Osteoblast (primary cell): Measurements from ENCODE around the gene GHRH. TPM values are rescaled to one million over a fixed set of nuclear protein-coding genes. Genes with fewer than 3 reads are reported as not detected.

Experiments used
- DNase-seq: peaks from one replicate; pipeline ENCODE4 v3.0.0; 2011; ENCODE audit warnings: low spot score, mixed read lengths; ENCODE audit not compliant: insufficient read length; ENCODE audit errors: missing footprints
- H2AFZ ChIP-seq: 2 replicates; pipeline ENCODE4 v1.6.0; 2011; ENCODE audit warnings: mild to moderate bottlenecking, low read length
- H3K27ac ChIP-seq: 2 replicates; pipeline ENCODE4 v1.5.1; 2011; ENCODE audit warnings: mild to moderate bottlenecking, low read depth, low read length, moderate library complexity
- H3K27me3 ChIP-seq: 2 replicates; pipeline ENCODE4 v1.6.0; 2012; ENCODE audit warnings: mild to moderate bottlenecking, control low read depth, inconsistent platforms, low read length, moderate library complexity; ENCODE audit not compliant: insufficient read depth
- H3K36me3 ChIP-seq: 2 replicates; pipeline ENCODE4 v1.5.1; 2011; ENCODE audit warnings: mild to moderate bottlenecking, low read length, control low read depth, moderate library complexity; ENCODE audit not compliant: insufficient read depth
- H3K4me1 ChIP-seq: 2 replicates; pipeline ENCODE4 v1.5.1; 2011; ENCODE audit warnings: mild to moderate bottlenecking, low read length, control low read depth, moderate library complexity; ENCODE audit not compliant: insufficient read depth
- H3K4me2 ChIP-seq: 2 replicates; pipeline ENCODE4 v1.6.0; 2011; ENCODE audit warnings: mild to moderate bottlenecking, low read length; ENCODE audit not compliant: insufficient read depth
- H3K4me3 ChIP-seq: fragments of 200-600 bp; sonication (generic); 3 replicates; pipeline ENCODE4 v1.5.1; 2012; ENCODE audit warnings: mild to moderate bottlenecking, low read length, inconsistent platforms; ENCODE audit not compliant: insufficient read depth
- H3K79me2 ChIP-seq: 2 replicates; pipeline ENCODE4 v1.6.0; 2012; ENCODE audit warnings: mild to moderate bottlenecking, low read length, control low read depth, inconsistent platforms; ENCODE audit not compliant: insufficient read depth
- H3K9me3 ChIP-seq: 2 replicates; pipeline ENCODE4 v1.5.1; 2011; ENCODE audit warnings: low read depth, low read length, control low read depth
- H4K20me1 ChIP-seq: 2 replicates; pipeline ENCODE4 v1.6.0; 2012; ENCODE audit warnings: mild to moderate bottlenecking, low read length, control low read depth; ENCODE audit not compliant: insufficient read depth
- CTCF ChIP-seq: IDR thresholded peaks from 2 replicates; pipeline ENCODE4 v1.5.1; 2011; ENCODE audit warnings: mild to moderate bottlenecking, low read depth, low read length, moderate library complexity; ENCODE audit errors: extremely low read depth
- total RNA-seq: library from RNA; depleted of rRNA; stranded (reverse); fragments of >200 nt; gene quantifications from 2 replicates; pipeline ENCODE4 v1.2.3, GENCODE V29; 2012

Gene GHRH
- total RNA-seq, 1 donor = not detected

- no peak for TF ChIP-seq CTCF
- Histone ChIP-seq H2AFZ (no peak overlapping the region), H3K79me2 (no peaks in the 10 kb centered on the region), H3K36me3 (no peaks in the 10 kb centered on the region), H3K4me3 (no peak overlapping the region), H3K27me3 (peaks cover 12% of the 10 kb centered on the region), H3K4me2 (no peak overlapping the region), H4K20me1 (no peaks in the 10 kb centered on the region), H3K9me3 (no peaks in the 10 kb centered on the region), H3K27ac (no peak overlapping the region), H3K4me1 (no peaks in the 10 kb centered on the region)
- DNase-seq = peak; percentile 21
Observed at GRCh38 chr20:37267667-37268313, 6.2 kb upstream of the GHRH start.

- Histone ChIP-seq H3K4me3 (no peak overlapping the region), H3K79me2 (no peaks in the 10 kb centered on the region), H3K27ac (no peak overlapping the region), H3K4me2 (no peak overlapping the region), H3K4me1 (no peaks in the 10 kb centered on the region), H3K27me3 (peaks cover 19% of the 10 kb centered on the region), H4K20me1 (no peaks in the 10 kb centered on the region), H3K36me3 (no peaks in the 10 kb centered on the region), H3K9me3 (no peaks in the 10 kb centered on the region), H2AFZ (no peak overlapping the region)
- no peak for TF ChIP-seq CTCF
- no peak for DNase-seq
Observed at GRCh38 chr20:37266940-37267666, 5.5 kb upstream of the GHRH start.

- TF ChIP-seq CTCF = no peak
- H3K27me3 ChIP-seq = peaks cover 32% of the 10 kb centered on the region
- H3K79me2 ChIP-seq = no peaks in the 10 kb centered on the region
- H3K4me1 ChIP-seq = no peaks in the 10 kb centered on the region
- no peak overlapping the region for H3K27ac ChIP-seq
- no peak for DNase-seq
- H3K9me3 ChIP-seq = no peaks in the 10 kb centered on the region
- H3K4me2 ChIP-seq = no peak overlapping the region
- H3K36me3 ChIP-seq = no peaks in the 10 kb centered on the region
- H4K20me1 ChIP-seq = no peaks in the 10 kb centered on the region
- H2AFZ ChIP-seq = no peak overlapping the region
- H3K4me3 ChIP-seq = no peak overlapping the region
Observed at GRCh38 chr20:37265152-37265551, 3.5 kb upstream of the GHRH start.

- H3K79me2 ChIP-seq = no peaks in the 10 kb centered on the region
- TF ChIP-seq CTCF = no peak
- H4K20me1 ChIP-seq = no peaks in the 10 kb centered on the region
- H3K36me3 ChIP-seq = no peaks in the 10 kb centered on the region
- H3K4me1 ChIP-seq = no peaks in the 10 kb centered on the region
- H3K27ac ChIP-seq = no peak overlapping the region
- H3K4me3 ChIP-seq = no peak overlapping the region
- no peaks in the 10 kb centered on the region for H3K9me3 ChIP-seq
- H3K4me2 ChIP-seq = no peak overlapping the region
- H3K27me3 ChIP-seq = peaks cover 47% of the 10 kb centered on the region
- H2AFZ ChIP-seq = no peak overlapping the region
- DNase-seq = no peak
Observed at GRCh38 chr20:37263686-37264085, 2.1 kb upstream of the GHRH start.
